IPS-NIHi11 (cell line): Measurements from ENCODE around the gene IL12A.
A peak's percentile ranks its signal among the peaks of the same experiment; 100 is the strongest.

Experiments
- DNase-seq: peaks from one replicate; pipeline ENCODE4 v3.0.0; 2012; ENCODE audit warnings: mixed read lengths, low spot score

IL12A gene

DNA sequence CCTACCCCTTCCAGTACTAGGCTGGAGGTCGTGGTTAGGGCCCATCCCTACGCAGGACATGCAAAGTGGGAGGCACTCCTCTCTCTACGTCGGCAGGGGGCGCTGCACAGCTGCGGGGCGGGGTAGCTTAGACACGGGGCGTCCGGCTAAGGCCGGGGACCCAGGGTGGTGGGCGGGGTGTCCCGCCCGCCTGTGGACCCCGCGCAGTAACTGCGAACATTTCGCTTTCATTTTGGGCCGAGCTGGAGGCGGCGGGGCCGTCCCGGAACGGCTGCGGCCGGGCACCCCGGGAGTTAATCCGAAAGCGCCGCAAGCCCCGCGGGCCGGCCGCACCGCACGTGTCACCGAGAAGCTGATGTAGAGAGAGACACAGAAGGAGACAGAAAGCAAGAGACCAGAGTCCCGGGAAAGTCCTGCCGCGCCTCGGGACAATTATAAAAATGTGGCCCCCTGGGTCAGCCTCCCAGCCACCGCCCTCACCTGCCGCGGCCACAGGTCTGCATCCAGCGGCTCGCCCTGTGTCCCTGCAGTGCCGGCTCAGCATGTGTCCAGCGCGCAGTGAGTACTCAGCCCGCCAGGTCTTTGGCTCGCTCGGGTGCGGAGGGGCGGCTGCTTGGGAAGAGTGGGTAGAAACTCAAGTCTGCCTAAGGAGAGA, at the start of gene IL12A:
TSS of gene IL12A (plus strand) at position 219 of the 655 bp plus-strand sequence.
- DNase-seq = peak; percentile 90

DNA sequence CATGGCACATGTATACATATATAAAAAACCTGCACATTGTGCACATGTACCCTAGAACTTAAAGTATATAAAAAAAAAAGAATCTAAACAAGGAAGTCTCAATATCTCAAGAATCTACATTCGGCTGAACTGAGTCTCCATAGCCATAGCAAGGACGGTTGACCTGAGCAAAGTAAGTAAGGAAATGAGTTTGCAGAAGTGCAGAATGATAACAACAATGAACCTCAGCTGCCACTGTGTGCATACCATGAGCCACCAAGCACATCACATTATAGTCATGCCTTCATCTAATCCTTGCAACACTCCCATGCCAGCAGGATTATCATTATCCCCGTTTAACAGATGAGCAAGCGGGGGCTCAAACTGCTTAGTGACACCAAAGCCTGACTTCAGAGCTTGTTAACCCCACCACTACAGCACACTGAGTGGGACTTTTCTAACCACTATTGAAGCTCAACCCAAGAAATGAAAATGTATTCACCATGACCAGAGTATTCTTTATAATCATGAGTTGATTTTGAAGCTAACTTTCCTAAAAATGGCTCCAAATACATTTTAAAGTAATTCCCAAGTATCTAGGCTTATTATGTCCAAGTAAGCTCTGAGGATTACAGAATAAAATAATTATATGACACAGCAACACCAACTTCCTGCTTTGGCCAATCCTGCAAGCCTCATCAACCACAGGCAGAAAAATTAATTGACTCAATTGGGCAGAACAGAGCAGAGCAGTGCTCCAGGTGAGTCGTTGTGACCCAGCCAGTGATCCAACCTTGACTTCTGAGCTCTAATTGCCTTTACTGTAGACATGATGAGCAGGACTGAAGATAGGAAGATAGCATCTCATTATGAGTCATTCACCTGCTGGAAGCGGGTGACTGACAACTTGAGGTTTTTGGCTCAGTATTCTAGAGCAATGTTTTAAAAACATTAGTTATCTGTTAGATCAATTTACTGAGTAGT, 47.3 kb upstream of the IL12A start:
- no peak for DNase-seq

DNA sequence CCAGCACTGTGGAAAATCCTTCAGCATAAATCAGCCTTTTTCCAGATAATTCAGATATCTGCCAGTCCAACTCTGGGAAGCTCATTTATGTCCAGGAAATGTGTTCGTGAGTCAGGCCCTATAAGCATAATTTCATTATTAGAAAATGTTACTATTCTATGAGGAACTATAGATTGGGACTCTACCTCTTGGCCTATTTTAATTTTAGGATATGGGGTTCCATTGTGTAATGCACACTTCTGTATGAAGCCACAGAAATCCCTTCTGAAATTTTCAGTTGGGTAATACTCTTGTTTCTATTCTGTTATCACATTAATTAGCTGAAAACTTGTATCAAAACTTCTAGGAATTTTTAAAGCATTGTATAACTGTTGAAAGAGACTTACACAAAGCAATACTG, 43.9 kb upstream of the IL12A start:
- DNase-seq = no peak

DNA sequence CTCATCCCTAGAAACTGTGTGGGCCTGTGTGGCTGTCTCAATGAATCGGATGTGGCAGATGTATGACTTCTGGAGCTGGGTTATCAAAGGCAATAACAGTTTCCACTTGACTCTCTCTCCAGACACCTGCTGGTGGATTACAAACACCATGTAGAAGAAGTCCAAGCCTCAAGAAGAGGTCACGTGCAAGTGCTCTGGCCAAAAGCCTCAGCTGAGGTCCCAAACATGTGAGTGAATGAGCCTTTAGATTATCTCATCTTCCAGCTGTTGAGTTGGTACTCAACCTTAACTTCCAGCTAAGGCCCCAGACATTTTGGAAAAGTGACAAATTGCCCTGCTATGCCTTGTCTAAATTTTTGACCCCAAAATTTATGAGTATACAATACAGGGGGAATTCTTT, 42.7 kb upstream of the IL12A start:
- DNase-seq = no peak

DNA sequence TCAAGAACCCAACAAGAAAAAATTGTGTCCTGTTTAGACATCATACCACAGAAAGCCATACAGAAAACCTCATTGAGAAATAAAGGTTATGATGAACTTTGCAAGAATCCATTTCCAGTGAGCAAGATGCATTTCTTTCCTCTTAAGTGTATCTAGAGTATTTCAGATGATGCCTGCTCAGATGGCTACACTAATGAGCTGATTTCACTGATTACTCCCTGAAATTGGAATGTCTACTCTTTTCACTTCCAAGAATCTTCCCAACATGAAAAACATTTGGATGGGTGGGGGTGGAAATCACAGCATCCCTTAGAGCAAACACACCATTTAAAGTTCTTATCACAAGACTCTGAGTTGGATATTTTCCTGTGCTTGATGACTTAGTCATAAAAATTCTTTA, 41.4 kb upstream of the IL12A start:
- DNase-seq = no peak

DNA sequence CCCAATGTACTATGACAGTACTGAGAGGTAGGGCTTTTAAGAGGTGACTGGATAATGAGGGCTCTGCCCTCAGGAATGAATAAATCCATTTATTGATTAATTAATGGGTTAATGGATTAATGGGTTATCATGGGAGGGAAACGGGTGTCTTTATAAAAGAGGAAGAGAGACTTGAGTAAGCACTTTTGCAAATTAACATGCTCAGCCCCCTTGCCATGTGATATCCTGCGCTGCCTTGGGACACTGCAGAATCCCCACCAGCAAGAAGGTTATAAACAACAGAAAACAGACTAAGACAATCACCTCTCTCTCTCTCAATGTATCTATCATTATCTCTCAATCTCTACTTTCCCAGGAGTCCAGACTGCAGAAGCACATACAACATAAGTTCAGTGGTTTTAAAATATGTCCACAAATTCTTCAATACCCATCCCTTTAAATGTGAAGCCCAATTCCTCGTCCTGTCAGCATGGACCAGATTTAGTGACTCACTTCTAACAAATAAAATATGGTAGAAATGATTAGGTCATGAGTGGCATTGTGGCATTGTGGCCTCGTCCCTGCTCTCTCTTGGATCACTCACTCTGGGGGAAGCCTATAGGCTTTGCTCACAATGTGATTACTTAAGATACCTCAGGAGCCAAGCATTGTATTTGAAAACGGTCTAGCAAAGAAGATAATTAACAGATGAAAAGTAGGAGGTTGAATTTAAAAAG, 40.0 kb upstream of the IL12A start:
- DNase-seq = no peak

DNA sequence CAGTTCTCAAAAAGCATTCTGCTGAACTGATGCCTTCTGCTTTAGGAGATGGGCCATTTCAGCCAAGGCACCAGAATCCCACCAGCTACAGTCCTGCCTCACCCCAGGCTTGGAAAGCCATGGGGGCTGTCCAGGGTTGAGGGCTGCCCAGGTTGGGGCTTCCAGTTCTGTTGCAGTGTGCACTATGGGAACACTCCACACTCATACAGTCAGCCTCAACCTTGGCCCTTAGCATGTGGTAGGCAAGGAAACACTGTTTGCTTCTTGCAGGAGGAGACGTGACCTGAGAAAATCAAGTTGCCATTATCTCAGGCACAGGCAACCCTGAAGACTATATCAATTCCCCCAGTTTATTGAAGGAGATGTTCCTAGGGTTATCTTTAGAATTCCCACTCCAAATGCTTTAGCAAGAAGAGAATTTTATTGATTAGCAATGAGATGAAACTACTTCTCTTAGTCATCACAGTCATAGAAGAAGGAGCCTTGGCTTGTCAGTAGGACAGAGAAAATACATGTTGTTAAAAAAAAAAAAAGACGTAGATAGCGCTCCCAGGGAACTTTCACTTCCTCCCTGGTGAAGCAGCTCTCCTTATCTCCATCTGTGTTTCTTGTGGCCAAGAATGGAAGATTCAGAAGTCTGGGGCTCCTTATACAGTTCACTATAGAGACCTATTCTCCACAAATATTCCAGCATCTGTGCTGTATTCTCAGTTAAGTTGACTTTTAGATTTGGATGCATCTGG, 38.3 kb upstream of the IL12A start:
- DNase-seq = no peak

DNA sequence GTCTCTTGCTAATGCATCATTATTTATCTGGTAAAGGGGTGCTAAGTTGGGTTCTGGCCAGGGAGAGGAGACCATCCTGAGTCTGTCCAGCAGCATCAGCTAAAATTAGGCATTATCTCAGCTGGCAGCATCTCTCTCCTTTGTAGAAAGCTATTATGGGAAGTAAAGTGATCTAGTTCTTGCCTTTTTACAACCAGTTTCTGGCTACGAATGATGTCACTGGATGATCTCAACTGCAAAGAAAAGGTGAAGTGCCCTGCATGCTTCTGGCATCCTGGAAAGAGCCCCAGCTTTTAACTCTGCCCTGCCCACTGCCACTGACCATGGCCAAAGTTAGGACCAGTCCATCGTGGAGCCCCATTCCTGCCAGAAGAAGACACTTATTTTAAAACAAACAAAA, 37.1 kb upstream of the IL12A start:
- DNase-seq = no peak

DNA sequence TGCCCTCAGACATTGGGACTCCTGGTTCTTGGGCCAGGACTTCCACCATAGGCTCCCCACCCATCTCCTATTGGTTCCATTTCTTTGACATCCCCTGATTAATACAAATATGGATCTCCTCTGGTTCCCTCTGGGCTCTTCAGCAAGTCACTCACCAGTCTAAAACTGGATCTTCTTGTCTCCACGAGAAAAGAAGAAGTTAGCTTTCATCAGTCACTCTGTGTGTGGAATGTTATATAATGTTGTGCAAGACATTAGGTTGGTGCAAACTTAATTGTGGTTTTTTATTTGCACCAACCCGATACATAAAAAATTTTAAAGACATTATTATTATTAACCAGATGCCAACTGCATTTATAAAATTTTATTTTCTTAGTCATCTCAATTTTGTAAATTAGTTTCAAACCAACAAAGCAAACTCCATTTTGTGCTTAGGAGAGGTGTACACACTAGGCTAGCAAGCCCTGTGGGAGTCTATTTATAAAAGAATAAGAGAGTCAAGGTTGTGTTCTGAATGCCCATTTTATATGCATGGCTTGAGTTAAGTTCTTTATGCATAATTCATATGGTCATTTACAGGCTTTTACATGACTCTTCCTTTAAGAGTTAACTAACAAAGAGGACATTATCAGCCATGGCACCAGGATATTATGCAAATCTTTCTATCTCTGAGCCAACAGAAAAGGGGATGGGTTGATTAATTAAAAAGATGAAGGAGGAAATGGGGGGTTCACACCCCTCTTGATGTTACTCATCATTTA, 35.1 kb upstream of the IL12A start:
- DNase-seq = no peak

DNA sequence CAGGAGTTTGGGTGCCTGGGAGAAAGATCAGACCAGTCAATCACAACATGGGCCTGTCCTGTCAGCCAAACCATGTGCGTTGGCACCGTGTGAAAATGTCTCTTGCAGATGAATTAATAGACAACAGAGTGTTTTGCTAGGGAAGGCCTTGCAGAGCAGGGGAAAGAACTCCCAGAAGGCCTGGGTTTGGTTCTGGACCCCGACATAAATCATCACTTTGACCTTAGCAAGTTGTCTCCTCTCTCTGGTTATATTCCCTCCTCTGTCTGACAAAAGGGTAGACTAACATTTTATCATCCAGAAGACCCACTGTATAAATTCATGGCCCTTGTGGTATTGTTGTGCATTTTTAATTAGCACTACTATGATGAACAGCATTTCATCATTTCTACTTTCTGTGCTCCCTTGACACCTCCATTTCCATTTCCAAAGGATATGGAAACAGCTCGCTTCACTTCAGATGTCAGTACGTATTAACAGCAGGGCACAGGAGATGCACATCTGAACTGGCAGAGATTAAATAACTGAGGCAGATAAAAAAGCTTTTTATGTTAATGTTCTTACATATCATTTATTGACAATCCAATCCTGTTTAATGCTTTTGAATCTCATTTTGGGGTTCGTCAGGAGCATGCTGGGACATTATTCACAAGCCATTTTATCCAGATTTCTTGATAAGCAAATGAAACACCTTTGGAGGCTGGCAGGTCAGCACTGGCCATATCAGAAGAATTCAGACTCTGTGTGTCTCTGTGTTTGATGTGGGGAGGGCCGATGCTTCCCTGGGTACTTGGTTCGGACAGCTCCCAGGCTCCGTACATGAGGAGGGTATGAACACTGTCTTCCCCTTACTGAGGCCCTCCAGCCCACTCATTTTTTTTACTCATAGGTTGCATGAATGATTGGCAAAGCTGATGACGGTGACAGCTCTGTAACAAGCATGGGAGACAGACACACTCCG, 28.2 kb upstream of the IL12A start:
- no peak for DNase-seq

DNA sequence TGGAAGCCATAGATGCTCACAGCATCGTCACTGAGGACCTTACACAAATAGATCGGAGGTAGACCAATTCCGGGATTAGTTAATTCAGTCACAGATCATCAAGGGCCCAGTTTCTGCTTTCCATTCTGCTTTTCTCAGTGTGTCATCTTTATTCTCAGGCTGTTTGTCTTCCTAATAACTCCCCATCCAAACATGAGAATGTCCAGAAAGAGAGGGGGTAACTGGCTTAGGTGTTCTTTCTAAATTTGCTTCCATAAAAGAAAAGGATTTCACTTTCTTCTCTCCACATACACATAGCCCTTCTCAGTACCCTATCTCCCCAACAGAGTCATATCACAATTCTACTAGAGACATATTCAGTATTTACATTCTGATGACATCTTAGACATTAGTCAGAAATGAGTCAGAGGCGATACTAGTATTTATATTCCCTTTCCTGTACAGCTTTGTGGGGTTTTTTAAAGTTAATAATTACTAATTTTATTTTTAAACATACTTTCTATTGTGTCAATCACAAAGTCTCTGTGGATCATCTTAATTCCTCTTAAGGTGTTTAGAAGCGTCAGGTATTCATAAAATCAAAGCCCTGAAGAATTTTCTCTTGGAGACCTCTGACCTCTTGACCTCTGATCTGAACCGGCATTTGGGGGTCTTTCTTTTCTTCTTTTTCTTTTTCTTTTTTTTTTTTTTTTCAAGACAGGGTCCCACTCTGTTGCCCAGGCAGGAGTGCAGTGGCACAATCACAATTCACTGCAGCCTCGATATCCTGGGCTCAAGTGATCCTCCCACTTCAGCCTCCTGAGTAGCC, 24.3 kb upstream of the IL12A start:
- DNase-seq = no peak

DNA sequence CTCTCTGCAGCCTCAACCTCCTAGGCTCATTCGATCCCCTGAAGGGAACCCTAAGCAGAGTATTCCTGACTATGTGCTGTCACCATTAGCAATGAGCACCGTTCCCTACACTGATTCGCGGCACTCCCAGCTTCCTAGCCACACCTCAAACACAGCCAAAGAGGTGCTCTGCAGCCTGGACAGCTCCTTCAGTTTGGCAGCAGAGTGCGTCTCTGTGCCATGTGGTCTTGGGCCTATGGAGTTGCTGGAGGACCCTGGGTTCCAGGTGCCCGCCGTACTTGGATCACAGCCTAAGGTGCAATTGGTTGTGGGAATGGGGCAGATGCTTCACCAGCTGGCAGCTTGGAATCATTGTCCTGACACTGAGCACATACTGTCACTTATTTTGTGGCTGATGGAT, 17.3 kb upstream of the IL12A start:
- DNase-seq = no peak

DNA sequence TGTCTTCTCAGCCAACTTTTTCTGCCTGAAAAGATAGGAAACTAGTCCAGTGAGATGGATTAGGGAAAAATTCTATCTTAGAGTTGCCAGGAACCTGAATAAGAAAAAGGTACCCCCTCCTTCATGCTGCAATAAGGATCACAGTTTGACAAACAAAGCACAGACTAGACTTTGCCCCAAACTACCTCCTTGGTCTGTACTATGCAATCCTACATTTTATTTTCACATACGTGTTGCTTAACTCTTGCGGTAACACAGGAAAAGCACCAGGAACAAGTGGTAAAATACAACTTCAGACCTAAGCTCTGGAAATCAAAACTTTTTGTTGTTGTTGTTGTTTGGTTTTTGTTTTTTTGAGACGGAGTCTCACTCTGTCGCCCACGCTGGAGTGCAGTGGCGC, 11.3 kb upstream of the IL12A start:
- DNase-seq = no peak

DNA sequence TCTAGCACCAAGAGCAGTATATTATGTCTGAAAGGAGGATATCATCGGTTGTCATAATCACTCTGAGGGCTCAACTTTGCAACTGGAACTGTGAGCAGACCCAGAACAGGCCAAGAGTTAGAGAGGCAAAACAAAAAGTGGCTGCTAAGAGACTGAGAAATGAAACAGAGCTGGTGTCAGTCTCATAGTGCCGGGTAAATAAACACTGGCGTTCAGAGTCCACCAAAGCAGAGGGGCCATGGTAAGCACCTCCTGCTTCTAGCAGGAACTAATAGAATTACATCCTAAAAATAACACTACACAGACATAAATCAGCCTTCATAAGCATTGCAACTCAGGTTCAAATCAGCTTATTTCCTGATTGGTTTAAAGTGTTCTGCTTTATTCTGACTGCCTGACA, 10.3 kb upstream of the IL12A start:
- no peak for DNase-seq

DNA sequence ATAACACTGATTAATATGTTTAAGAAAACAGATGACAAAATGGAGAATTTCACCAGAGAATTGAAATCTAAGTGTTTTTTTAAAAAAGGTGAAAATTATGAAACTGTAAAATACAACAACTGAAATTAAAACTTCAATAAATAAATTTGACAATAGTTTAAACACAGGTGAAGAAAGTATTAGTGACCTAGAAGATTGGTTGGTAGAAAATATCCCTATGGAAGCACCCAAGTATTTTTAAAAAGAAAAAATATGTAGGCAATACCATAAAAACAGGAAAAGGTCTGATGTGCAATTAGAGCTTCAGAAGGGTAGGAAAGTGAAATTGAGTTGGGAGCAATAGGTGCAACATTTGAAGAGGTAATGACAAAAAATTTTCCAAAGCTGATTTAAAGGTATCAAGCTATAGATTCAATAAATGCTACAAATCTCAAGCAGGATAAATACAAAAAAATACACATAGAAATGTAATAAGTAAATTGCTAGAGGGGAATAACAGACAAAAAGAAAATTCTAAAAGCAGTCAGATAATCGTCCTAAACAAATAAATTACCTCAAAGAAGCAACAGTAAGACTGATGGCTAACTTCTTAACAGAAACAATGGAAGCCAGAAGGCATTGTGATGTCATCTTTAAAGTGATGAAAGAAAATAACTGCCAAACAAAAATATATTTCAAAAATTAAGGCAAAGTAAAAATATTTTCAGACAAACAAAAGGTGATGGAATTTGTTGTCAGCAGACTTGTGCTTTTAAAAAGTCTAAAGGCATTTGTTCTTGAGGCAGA, 9.5 kb upstream of the IL12A start:
- DNase-seq = no peak

DNA sequence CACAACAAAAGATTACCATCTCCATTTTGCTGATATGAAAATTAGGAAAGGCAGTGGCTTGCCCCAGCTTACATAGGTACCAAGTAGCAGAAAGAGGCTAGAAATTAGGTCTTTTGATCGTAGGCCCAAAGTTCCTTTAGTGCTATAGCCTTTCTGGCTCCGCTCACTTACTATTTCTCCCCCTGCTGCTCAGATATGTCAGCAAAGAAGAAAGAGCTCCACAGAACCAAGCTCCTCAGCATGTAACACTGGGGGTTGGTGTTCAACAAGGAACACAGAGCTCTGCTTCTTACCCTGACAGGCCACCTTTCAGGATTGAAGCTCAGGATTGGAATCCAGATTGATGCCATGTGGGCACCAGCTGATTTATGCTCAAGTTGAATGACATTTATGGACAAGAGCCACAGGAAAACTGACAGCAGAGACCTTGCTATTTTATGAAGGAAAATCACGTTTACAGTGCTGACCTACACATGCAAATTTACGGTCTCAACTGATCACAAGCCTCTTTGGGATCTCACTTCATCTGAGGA, 6.1 kb upstream of the IL12A start:
- no peak for DNase-seq

DNA sequence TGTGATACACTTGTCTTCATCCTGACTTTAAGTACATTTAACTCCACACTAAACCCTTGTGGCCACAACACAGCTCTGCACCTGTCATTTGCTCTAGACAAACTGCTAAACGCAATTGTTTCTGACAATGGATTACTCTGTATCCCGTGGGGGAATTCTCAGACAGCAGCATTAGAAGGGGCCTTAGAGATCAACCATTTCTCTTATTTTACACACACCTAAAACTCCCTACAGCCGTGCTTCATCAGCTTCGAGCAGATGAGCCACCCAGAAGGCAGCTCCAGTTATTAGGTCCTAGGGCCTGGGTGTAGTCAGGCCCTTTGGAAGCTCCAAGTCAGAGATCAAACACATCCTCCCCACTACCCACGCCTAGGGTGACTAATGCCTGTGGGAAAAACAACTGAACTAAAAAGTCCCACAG, 1.3 kb upstream of the IL12A start:
- DNase-seq = no peak
